WTC11 (cell line): ENCODE results near the gene GAB1. TPM values are rescaled to one million over a fixed set of nuclear protein-coding genes. Genes with fewer than 3 reads are reported as not detected.

Experiments used
- ATAC-seq: fragments of 200-7000 bp; cut with Tn5 transposase; 2 replicates; pipeline ENCODE4 v1.10.0; 2021; ENCODE audit warnings: mild to moderate bottlenecking, moderate library complexity
- CTCF ChIA-PET: fragments of 300-600 bp; sonication (Branson Sonifier 250); formaldehyde crosslinking; loops from one replicate; lab custom pipeline; 2021; ENCODE audit warnings: antibody characterized with exemption; lab: Charles Lee
- POLR2A ChIA-PET: fragments of 350-600 bp; sonication (Branson Sonifier 250); formaldehyde crosslinking; loops from one replicate; lab custom pipeline; 2021; ENCODE audit warnings: antibody characterized with exemption; lab: Charles Lee
- DNase-seq: peaks from one replicate; pipeline ENCODE4 v3.0.0; 2021; ENCODE audit warnings: low spot score
- H3K27ac Mint-ChIP-seq: 2 replicates; pipeline ENCODE4 v1.8.0; 2021; ENCODE audit warnings: mixed read lengths
- H3K27me3 Mint-ChIP-seq: 2 replicates; pipeline ENCODE4 v1.8.0; 2021; ENCODE audit warnings: low read depth, mild to moderate bottlenecking, moderate library complexity, mixed read lengths
- H3K36me3 Mint-ChIP-seq: 2 replicates; pipeline ENCODE4 v1.8.0; 2021; ENCODE audit warnings: mixed read lengths
- H3K4me1 Mint-ChIP-seq: 2 replicates; pipeline ENCODE4 v1.8.0; 2022; ENCODE audit warnings: mixed read lengths
- H3K4me3 Mint-ChIP-seq: 2 replicates; pipeline ENCODE4 v1.8.0; 2021; ENCODE audit warnings: mild to moderate bottlenecking, moderate library complexity, mixed read lengths
- H3K9me3 Mint-ChIP-seq: 2 replicates; pipeline ENCODE4 v1.8.0; 2021; ENCODE audit warnings: mixed read lengths
- ATF2 ChIP-seq: sonication (generic); formaldehyde crosslinking; IDR thresholded peaks from 2 replicates; pipeline ENCODE4 v1.8.1; 2022; ENCODE audit warnings: low read depth, missing genetic modification reagents, borderline replicate concordance
- CTCF ChIP-seq: fragments of 200-600 bp; IDR thresholded peaks from 2 replicates; pipeline ENCODE4 v1.8.0; 2022; ENCODE audit warnings: antibody characterized with exemption
- EMX1 ChIP-seq: fragments of 250-450 bp; sonication (Bioruptor Pico); IDR thresholded peaks from 2 replicates; pipeline ENCODE4 v1.8.0; 2021; ENCODE audit warnings: mild to moderate bottlenecking
- ETV6 ChIP-seq: sonication (generic); formaldehyde crosslinking; IDR thresholded peaks from 2 replicates; pipeline ENCODE4 v1.8.1; 2022; ENCODE audit warnings: mild to moderate bottlenecking, missing genetic modification reagents
- GRHL2 ChIP-seq: fragments of 250-450 bp; sonication (Bioruptor Pico); IDR thresholded peaks from 2 replicates; pipeline ENCODE4 v1.8.0; 2022; ENCODE audit warnings: mild to moderate bottlenecking, moderate library complexity; ENCODE audit not compliant: insufficient replicate concordance, severe bottlenecking
- HMGXB4 ChIP-seq: sonication (generic); formaldehyde crosslinking; IDR thresholded peaks from 2 replicates; pipeline ENCODE4 v1.8.1; 2023; ENCODE audit warnings: mild to moderate bottlenecking, moderate library complexity, missing genetic modification reagents
- MLX ChIP-seq: sonication (generic); formaldehyde crosslinking; IDR thresholded peaks from 2 replicates; pipeline ENCODE4 v1.8.1; 2023; ENCODE audit warnings: mild to moderate bottlenecking, missing genetic modification reagents, moderate library complexity
- NFYB ChIP-seq: sonication (generic); formaldehyde crosslinking; conservative IDR thresholded peaks from 2 replicates; pipeline ENCODE4 v1.8.0; 2022; ENCODE audit warnings: low read depth, missing genetic modification reagents
- RELA ChIP-seq: sonication (generic); formaldehyde crosslinking; IDR thresholded peaks from 2 replicates; pipeline ENCODE4 v1.8.1; 2022; ENCODE audit warnings: missing genetic modification reagents, mild to moderate bottlenecking, borderline replicate concordance
- RORB ChIP-seq: fragments of 250-450 bp; sonication (Bioruptor Pico); IDR thresholded peaks from 2 replicates; pipeline ENCODE4 v1.9.0; 2021; ENCODE audit warnings: mild to moderate bottlenecking
- SMAD3 ChIP-seq: sonication (generic); formaldehyde crosslinking; IDR thresholded peaks from 2 replicates; pipeline ENCODE4 v1.8.0; 2022; ENCODE audit warnings: missing genetic modification reagents, mild to moderate bottlenecking, borderline replicate concordance
- USF1 ChIP-seq: sonication (generic); formaldehyde crosslinking; IDR thresholded peaks from 2 replicates; pipeline ENCODE4 v1.8.0; 2022; ENCODE audit warnings: mild to moderate bottlenecking, missing genetic modification reagents
- ZNF121 ChIP-seq: sonication (generic); formaldehyde crosslinking; IDR thresholded peaks from 2 replicates; pipeline ENCODE4 v1.8.0; 2023; ENCODE audit warnings: missing genetic modification reagents
- ZNF219 ChIP-seq: sonication (generic); formaldehyde crosslinking; IDR thresholded peaks from 2 replicates; pipeline ENCODE4 v1.8.0; 2023; ENCODE audit warnings: missing genetic modification reagents, mild to moderate bottlenecking, borderline replicate concordance
- ZNF396 ChIP-seq: fragments of 250-450 bp; sonication (Bioruptor Pico); IDR thresholded peaks from 2 replicates; pipeline ENCODE4 v1.8.0; 2021; ENCODE audit warnings: mild to moderate bottlenecking, moderate library complexity, borderline replicate concordance
- ZNF423 ChIP-seq: fragments of 250-450 bp; sonication (Bioruptor Pico); IDR thresholded peaks from 2 replicates; pipeline ENCODE4 v2.1.2; 2022; ENCODE audit warnings: mild to moderate bottlenecking, moderate library complexity
- ZNF512 ChIP-seq: sonication (generic); formaldehyde crosslinking; IDR thresholded peaks from 2 replicates; pipeline ENCODE4 v1.8.1; 2022; ENCODE audit warnings: missing genetic modification reagents, borderline replicate concordance
- total RNA-seq: library from RNA; stranded (reverse); gene quantifications from 3 replicates; pipeline ENCODE4 v1.2.3, GENCODE V29; 2021

Gene GAB1
- total RNA-seq, 1 experiment from 2014 or later: 17.4 TPM

- no peaks in the 10 kb centered on the region; the same call in 1 of the 2 replicates for H3K27me3 Mint-ChIP-seq
- TF ChIP-seq RELA (CRISPR knock-in tag) (no peak), USF1 (CRISPR knock-in tag) (no peak)
- no peak for ATAC-seq
- peaks cover 39% of the 10 kb centered on the region for H3K36me3 Mint-ChIP-seq
- no peaks in the 10 kb centered on the region for H3K9me3 Mint-ChIP-seq
- DNase-seq: no peak
- ChIA-PET CTCF (interaction anchor here (3.1 kb wide), 1 partner anchor 44 kb away, joined by 8 read pairs; no protein-coding TSS in a partner anchor), POLR2A (interaction anchor here (0.7 to 2.8 kb wide), 4 partner anchors 16 to 179 kb away, joined by 3 to 18 read pairs (median 4); partner anchors contain the start of gene GAB1)
- 0 out of 2 replicates have a peak overlapping the region, but pooled peaks have one; percentile 62 for H3K27ac Mint-ChIP-seq
- peak overlapping the region; percentile 97 for H3K4me3 Mint-ChIP-seq
- peaks cover 18% of the 10 kb centered on the region for H3K4me1 Mint-ChIP-seq
Observed at GRCh38 chr4:143514901-143515300, 178.2 kb downstream of the GAB1 start.

- Mint-ChIP-seq H3K36me3 (peaks cover 46% of the 10 kb centered on the region), H3K4me3 (peak overlapping the region; percentile 97), H3K27ac (peak overlapping the region; percentile 66; the same call in 1 of the 2 replicates), H3K9me3 (no peaks in the 10 kb centered on the region), H3K4me1 (peaks cover 18% of the 10 kb centered on the region), H3K27me3 (no peaks in the 10 kb centered on the region; the same call in 1 of the 2 replicates)
- CTCF ChIA-PET: no interaction called here
- TF ChIP-seq ZNF219 (no peak), SMAD3 (CRISPR knock-in tag) (no peak), ZNF423 (CRISPR knock-in tag) (no peak), CTCF (no peak), ETV6 (CRISPR knock-in tag) (no peak), ATF2 (CRISPR knock-in tag) (no peak), EMX1 (CRISPR knock-in tag) (no peak), ZNF512 (CRISPR knock-in tag) (no peak), RORB (no peak), ZNF121 (CRISPR knock-in tag) (no peak), ZNF396 (CRISPR knock-in tag) (no peak), GRHL2 (CRISPR knock-in tag) (no peak), NFYB (no peak), HMGXB4 (CRISPR knock-in tag) (no peak), MLX (CRISPR knock-in tag) (no peak)
- ATAC-seq (no peak), DNase-seq (no peak)
- POLR2A ChIA-PET: no interaction called here
Observed at GRCh38 chr4:143515905-143516304, 179.2 kb downstream of the GAB1 start.
